ENCODE results near the gene MROH2B.

MROH2B gene

GRCh38 chr5:40991168-40991980 lies 79.8 kb downstream of the MROH2B start:
- TF ChIP-seq CTCF (IDR thresholded peaks at IDR 0.05; ENCODE audit: low read depth, low read length) = no peak
- peak; percentile 96 to 97 for DNase-seq (ENCODE audit: low read depth in 2 of 2)

GRCh38 chr5:40988746-40989510 lies 82.2 kb downstream of the MROH2B start:
- no peak overlapping the region for H3K4me3 ChIP-seq (replicated peaks in 1 of 2; ENCODE audit: low read depth in 2 of 2, low read length in 2 of 2)
- DNase-seq (ENCODE audit: low read depth in 2 of 2) = peak in 1 of 2 donors; percentile 67
- TF ChIP-seq CTCF (IDR thresholded peaks at IDR 0.05; ENCODE audit: low read depth, low read length) = no peak

More at GRCh38 chr5:40991168-40991980, 79.8 kb downstream of the MROH2B start:
- H3K4me3 ChIP-seq (replicated peaks in 1 of 2; ENCODE audit: low read depth in 2 of 2, low read length in 2 of 2) = no peak overlapping the region

- H3K4me3 ChIP-seq (replicated peaks in 1 of 2; ENCODE audit: low read depth in 2 of 2, low read length in 2 of 2) = no peak overlapping the region
- TF ChIP-seq CTCF (IDR thresholded peaks at IDR 0.05; ENCODE audit: low read depth, low read length) = no peak
- DNase-seq (ENCODE audit: low read depth in 2 of 2) = no peak
Measured at GRCh38 chr5:40987349-40987748, 83.8 kb downstream of the MROH2B start.

- no peak overlapping the region for H3K4me3 ChIP-seq (replicated peaks in 1 of 2; ENCODE audit: low read depth in 2 of 2, low read length in 2 of 2)
- DNase-seq (ENCODE audit: low read depth in 2 of 2) = no peak
- no peak for TF ChIP-seq CTCF (IDR thresholded peaks at IDR 0.05; ENCODE audit: low read depth, low read length)
Measured at GRCh38 chr5:40986666-40987065, 84.5 kb downstream of the MROH2B start.

GRCh38 chr5:40985501-40985900 lies 85.6 kb downstream of the MROH2B start:
- DNase-seq (ENCODE audit: low read depth in 2 of 2) = no peak
- no peak overlapping the region for H3K4me3 ChIP-seq (replicated peaks in 1 of 2; ENCODE audit: low read depth in 2 of 2, low read length in 2 of 2)
- no peak for TF ChIP-seq CTCF (IDR thresholded peaks at IDR 0.05; ENCODE audit: low read depth, low read length)

- H3K4me3 ChIP-seq (replicated peaks in 1 of 2; ENCODE audit: low read depth in 2 of 2, low read length in 2 of 2) = no peak overlapping the region
- TF ChIP-seq CTCF (IDR thresholded peaks at IDR 0.05; ENCODE audit: low read depth, low read length) = no peak
- peak in 1 of 2 donors; percentile 87 for DNase-seq (ENCODE audit: low read depth in 2 of 2)
Measured at GRCh38 chr5:40984884-40985283, 86.3 kb downstream of the MROH2B start.

Data from cardiac fibroblast (primary cell).